NCI-H446 (cell line): ENCODE data around the gene CLNS1A.
A peak's percentile ranks its signal among the peaks of the same experiment; 100 is the strongest.
"Not testable (repeated sequence)": the region's sequence is repeated elsewhere in the genome, so short reads cannot be mapped to it uniquely, and the experiment has no call there.

Experiments
- DNase-seq, 2 experiments: peaks; one replicate each; lab custom pipeline; 2025; lab: John Stamatoyannopoulos, UW

The CLNS1A gene

DNA sequence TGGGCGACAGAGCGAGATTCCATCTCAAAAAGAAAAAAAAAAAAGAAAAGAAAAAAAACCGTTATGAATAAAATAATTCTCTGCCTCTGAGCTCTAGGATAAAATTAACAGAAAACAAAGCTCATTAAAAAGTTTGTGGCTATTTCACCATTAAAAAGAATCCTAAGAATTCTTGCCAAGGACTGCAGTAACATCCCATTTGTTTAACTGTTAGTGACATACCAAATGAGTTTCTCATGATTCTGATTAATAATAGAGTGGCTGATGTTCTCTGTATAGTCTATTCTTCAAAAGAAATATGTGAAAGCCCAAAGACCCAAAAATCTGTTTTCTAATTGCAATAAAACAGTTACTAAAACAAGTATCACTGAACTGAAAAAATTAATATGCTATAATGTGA is 19.7 kb downstream of the CLNS1A start:
- no peak for DNase-seq

DNA sequence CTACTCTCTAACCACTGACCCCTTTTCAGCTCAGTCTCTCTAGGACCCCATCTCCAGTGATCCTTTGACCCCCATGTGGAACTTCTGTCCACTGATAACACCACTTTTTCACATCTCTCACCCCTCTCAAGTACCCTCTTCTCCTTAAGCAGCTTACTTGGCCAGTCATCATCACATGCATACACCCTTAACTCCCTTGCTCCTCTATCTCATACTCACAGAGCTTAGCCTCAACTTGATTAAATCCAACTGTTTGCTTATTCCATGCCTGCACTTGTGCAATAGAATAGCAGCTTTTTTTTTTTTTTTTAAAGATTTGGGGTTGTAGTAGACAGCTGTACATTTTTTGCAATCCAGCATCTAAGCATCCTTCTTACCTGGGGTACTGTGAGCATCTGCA is 25.7 kb downstream of the CLNS1A start:
- DNase-seq: no peak

DNA sequence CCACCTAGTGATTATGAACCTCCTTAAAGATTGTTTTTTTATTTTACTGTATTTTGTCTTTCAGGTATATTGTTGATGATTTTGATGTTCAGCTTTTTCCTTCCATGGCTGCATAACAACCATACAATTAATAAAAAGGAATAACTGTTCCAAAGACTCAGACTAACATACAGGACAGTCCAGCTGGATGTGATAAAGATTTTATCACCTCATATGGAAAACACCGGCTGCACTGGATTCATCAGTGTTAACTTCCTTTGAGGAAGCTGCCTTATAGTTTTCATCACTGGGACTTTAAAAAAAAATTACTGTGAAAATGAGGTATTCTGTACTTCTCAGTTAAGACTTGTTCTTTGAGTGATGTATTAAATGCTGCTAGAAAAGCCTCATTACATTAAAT is 28.4 kb downstream of the CLNS1A start:
- DNase-seq: no peak

DNA sequence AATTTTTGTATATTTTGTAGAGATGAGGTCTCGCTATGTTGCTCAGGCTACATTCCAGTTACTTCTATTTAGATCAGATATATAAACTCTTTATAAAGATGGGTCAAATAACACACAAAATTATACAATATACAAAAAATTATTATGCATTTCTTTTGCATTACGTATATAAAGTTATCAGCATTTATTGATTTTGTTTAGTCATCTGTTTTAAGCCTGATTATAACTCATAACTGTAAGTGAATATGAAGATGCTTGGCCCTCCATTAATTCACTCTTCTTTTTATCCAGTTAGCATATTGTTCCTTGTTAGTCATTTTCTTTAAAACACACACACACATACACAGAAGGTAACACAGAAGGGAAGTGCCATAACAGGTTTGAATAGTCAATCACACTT is 33.3 kb downstream of the CLNS1A start:
- no peak for DNase-seq

DNA sequence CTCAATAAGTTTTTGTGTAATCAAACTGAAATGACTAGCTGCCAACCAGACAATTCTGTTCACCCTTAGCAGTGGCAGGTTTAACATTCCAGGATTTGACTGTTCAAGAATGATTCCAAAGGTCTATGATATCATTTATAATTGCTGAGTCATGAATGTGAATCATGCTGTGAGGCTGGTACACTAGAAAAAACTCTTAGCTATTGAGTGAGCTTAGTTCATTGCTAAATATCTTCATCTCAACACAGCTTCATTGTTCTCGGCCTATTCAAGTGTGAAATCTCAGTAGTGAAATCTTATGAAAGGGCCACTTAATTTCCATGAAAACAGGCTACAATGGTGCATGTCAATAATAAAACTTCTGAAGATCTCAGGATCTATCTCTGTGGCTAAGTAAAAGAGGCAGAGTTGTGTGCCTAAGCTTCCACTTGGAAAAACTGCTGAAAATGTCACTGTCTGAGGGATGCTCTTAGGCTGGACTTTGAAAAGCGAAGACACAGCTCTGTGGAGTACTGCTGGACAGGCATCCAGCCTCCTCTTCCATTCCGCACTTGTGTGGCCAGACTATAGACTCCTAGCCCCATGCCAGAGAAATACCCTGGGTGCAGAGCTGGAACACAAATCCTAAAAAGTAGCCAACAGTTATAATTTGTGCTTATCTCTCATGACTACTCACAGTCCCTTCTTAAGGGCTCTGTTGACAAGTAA is 35.1 kb downstream of the CLNS1A start:
- no peak for DNase-seq

DNA sequence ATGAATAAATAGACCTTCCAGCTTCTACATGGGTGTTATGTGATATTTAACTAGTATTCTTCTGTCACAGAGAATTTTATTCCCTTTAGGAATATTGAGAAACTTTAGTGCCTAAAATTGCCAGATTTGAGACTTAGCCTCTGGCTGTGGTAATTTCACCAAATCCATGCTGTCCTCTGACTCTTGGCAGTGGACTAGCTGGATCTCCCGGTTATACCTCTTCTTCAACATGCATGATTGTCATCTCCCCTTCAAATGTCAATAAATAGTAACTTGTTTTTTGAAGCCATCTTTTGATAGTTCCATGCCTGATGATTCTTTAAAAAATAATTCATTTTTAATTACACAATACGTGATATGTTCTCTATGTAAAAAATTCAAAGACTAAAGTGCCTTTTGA is 39.4 kb downstream of the CLNS1A start:
- DNase-seq: no peak

DNA sequence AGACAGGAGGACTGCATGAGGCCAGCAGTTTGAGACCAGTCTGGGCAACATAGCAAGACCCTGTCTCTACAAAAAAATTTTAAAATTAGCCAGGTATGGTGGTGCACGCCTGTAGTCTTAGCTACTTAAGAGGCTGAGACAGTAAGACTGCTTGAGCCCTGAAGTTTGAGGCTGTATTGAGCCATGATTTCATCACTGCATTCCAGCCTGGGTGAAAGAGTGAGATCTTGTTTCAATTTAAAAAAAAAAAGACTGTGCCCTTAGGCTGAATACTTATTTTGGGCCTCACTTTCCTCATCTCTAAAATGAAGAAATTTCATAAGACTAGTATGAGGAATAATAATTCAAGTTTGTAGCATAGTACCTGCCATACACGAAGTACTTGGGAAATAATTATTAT is 41.0 kb downstream of the CLNS1A start:
- no peak for DNase-seq

DNA sequence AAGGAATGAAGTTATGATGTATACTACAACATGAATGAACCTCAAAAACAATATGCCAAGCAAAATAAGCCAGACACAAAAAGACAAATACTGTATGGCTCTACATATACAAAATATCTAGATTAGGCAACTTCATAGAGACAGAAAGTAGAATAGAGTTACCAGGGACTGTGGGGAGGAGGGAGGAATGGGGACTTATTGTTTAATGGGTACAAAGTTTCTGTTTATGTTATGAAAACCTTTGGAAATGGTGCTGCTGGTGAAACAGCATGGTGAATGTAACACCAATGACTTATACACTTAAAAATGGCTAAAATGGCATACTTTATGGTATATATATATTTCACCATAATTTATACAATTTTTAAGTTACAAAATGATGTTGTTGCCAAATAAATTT is 43.7 kb downstream of the CLNS1A start:
- no peak for DNase-seq

DNA sequence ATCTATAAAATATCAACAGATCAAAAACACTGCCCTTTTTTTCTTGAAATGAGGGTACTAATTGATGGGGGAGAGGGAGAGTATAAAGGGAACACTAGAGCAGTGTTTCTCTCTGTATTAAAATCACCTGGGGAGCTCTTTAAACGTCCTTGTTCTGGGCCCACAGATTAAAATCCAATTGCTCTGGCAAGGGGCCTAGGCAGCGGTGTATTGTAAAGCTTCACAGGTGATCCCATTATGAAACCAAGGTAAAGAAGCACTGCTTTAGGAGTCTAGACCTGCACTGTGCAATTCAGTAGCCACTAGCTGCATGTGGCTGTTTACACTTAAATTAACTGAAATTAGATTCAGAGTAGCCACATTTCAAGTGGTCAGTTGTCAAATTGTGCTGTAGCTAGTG is 44.9 kb downstream of the CLNS1A start:
- no peak for DNase-seq

DNA sequence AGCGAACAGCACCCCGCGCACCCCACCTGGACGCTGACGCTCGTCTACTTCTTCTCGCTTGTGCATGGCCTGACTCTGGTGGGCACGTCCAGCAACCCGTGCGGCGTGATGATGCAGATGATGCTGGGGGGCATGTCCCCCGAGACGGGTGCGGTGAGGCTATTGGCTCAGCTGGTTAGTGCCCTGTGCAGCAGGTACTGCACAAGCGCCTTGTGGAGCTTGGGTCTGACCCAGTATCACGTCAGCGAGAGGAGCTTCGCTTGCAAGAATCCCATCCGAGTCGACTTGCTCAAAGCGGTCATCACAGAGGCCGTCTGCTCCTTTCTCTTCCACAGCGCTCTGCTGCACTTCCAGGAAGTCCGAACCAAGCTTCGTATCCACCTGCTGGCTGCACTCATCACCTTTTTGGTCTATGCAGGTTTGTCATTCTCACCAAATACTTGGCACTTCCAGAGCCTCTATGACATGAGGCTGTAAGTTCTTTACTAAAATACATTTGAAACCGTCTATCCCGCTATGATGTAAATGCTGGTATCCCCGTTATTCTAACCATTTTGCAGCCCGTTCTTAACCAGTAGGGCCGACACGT is 47.3 kb downstream of the CLNS1A start:
- peak in 1 of 2 experiments; percentile 43 for DNase-seq

DNA sequence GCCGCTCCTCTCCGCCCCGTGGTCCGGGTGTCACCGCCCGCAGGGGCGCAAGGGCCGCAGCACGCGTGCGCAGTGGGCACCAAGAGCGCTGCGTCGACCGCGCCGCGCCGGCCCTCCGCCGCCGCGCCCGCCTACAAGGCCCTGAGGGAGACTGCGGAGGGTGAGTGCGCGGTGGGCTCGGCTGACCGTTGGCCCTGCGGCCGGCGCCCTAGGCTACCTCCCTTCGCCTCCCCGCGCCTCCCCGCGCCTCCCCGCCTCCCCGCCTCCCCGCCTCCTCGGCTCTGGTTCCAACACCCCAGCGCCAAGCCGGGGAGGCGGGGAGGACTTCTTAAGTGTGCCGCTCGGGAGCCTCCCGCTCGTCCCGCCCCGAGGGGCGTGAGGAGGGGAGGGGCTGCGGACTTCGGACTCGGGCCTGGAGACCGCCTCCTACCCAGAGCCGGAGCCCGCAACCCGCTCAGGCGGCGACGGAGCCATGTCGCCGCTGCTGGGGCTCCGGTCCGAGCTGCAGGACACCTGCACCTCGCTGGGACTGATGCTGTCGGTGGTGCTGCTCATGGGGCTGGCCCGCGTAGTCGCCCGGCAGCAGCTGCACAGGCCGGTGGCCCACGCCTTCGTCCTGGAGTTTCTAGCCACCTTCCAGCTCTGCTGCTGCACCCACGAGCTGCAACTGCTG is 47.9 kb downstream of the CLNS1A start, which contains the start of gene AQP11:
Gene AQP11, plus strand, starts transcription at position 433 of the 673 bp plus-strand sequence. Its CDS starts 40 bp downstream, at position 473.
- peak; percentile 79 to 93 for DNase-seq

DNA sequence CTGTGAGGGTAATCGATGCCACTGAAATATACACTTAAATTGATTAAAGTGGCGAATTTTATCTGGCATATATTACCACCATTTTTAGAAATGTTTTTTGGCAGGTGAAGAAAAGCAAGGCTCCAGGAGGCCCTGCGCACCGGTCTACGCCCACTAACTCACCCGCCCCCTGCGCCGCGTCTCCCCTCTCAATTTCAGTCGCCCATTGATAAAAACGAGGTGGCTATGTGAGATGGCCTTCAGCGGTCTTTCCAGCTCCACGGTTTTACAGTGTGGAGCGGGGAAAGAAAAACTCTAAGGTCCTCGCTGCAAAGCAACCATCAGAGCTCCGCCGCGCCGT is 48.4 kb downstream of the CLNS1A start:
- DNase-seq: no peak

DNA sequence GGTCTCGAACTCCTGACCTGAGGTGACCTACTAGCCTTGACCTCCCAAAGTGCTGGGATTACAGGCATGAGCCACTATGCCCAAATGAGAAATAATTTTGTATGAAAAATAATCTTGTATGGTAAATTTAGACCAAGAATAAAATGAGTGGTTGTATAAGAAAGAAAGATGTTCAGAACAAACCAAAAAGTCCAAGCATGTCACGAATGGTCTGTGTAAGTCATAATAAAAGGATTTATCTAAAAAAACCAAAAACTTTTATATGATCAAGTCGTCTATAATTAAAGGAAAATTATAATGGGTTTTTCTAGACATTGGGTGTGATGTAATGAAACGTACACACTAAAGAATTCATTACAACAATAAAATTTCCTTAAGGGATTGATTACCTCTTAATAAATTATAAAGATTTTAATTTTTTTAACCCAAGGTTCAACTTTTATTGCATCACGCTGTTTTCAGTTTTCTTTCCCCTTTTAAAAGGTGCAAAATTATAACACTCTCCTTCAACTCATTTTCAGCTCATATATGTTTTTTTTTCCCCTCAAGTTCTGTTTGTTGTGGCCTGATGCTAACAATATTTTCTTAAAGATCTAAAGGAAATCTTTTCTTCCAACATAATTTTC is 56.8 kb downstream of the CLNS1A start:
- no peak for DNase-seq

DNA sequence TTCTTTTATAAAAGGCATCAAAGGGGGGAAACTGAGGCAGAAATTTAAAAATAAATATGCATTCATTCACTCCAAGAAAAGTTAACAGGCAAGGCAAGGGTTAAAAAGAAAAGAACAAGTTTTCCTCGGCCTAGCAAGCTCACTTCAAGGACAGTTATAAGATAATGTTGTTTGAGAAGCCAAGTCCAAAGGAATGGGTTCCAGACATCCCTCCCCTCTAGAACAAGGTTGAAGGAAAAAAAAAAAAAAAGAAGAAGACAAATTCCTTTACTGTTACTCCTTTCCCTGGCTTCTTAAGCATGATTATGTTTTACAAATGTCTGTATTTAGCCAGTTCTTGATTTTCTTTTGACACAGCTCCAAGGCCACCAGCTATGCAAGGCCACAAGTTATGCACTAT is 62.2 kb downstream of the CLNS1A start:
- DNase-seq: not testable (repeated sequence)

DNA sequence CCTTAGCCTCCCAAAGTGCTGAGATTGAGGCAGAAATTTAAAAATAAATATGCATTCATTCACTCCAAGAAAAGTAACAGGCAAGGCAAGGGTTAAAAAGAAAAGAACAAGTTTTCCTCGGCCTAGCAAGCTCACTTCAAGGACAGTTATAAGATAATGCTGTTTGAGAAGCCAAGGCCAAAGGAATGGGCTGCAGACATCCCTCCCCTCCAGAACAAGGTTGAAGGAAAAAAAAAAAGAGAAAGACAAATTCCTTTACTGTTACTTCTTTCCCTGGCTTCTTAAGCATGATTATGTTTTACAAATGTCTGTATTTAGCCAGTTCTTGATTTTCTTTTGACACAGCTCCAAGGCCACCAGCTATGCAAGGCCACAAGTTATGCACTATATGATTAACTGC is 66.7 kb downstream of the CLNS1A start:
- DNase-seq: not testable (repeated sequence)

DNA sequence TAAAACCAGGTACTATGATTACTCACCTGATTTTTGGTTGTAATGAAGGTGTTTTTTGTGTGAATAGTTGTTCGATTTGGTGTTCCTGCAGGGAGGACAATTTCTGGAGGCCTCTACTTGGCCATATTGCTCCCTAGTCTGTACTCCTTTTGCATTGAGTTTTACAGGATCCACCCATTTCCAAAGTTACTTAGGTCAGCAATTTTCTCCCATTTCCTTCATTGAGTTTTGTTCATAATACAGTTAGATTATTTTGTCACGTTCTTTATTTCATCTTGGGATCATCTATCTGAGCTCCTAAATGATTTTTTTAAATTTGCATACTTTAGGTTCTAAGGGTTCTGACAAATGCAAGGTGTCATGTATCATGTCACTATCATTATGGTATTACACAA is 67.9 kb downstream of the CLNS1A start:
- no peak for DNase-seq

DNA sequence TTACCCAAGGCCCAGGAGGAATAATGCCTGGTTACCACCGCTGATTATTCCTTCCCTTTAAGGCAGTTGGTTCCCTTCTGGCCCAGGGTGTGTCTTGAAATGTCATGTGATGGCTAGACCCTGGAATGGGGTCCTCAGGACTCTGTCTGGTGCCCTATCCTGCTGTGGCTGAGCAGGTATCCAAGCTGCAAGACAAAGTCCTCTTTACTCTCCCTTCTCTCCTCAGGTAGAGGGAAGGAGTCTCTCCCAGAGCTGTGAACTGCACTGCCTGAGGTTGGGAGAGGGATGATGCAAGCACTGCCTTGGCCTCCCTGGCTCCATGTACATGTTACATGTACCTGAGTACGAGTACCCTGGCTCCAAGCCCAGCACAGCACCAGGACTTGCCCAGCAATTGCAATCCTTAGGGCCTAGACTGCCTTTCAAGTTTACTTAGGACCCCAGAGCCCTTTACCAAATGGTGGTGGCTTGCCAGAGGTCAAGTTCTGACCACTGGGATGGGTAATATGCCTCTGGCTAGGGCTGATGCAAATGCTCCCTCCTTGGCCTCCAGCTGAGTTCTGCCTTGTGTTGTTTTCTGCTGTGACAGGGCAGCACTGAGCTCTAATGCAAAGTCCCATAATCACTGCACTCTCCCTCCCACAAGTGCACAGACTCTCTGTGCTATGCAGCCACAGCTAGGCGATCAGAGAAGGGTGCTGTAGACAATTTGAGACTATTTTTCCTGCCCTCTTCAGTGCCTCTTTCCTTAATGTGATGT is 68.5 kb downstream of the CLNS1A start:
- DNase-seq: no peak

DNA sequence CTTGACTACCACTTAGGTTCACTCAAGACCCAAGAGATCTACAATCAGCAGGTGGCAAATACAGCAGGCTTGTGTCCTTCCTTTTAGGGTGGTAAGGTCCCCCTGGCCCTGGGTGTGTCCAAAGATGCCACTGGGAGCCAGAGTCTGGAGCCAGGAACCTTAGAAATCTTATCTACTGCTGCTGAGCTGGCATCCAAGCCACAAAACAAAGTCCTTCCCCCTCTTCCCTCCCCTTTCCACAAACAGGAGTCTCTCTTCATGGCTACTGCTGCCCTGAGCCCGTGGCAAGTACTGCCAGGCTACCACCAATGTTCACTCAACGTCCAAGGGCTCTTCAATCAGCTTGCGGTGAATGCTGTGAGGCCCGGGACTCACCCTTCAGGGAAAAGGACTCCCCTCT is 69.3 kb downstream of the CLNS1A start:
- no peak for DNase-seq
